ENCODE results near the gene RNASE13.

DNA sequence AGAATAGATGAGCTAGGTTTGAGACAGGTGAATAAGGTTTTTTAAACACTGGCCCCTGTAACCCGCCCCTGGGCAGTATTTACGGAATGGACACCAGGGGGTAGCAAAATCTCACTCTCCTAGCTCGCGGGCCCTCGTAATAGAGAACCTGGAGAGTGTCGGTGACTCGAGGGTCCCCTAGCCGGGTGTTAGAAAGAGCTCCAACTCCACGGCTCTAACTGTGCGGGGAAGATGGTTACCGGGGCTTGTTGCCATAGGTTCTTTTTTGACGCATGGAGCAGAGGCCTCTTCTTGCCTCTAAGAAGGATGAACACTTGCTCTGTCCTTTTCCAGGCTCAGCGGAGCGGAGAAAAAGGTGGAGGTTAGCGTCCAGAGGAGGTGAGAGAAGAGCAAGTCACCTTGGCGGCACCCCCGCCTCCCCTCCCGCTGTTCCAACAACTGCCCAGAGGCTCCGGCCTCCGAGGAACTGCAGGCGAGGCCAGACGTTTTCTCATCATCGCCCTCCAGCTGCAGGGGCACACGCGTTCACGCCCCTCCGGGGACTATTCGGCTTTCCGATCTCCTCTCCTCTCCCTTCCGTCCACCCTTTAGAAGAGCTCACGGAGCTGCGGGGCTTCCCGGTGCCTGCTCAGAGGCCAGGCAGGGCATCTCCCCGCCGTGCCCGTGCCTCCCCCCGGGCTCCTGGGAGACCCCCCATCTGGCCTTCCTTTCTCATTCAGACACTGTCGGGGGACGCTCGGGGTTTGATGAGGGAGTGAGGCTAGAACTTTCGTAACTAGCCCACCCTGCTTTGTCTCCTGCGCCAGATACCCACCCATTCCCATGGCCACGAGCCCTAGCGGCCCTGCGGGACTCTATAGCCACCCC is 34.1 kb upstream of the RNASE13 start:
- TF ChIP-seq CTCF (IDR thresholded peaks at IDR 0.05) (peak in 1 of 3 donors; percentile 48), POLR2A (IDR thresholded peaks at IDR 0.05) (no peak)
